Measurements from ENCODE around the gene IGFL3. TPM values are rescaled to one million over a fixed set of nuclear protein-coding genes. Genes with fewer than 3 reads are reported as not detected.

The IGFL3 gene
- total RNA-seq (2011; cell fraction: chromatin; rRNA removed; ENCODE audit: low replicate concordance) = not detected in 2 replicates
- total RNA-seq (2011; cell fraction: nucleolus; rRNA removed) = not detected in 2 replicates
- total RNA-seq (2011; cell fraction: nucleoplasm; rRNA removed) = not detected in 2 replicates
- not detected in 2 replicates for total RNA-seq (2014; rRNA removed)
- total RNA-seq (2014; rRNA removed; fragmentation: Illumina TruSeq; extraction: Trizol) = not detected in 2 replicates
- not detected in 2 replicates for total RNA-seq (2015; rRNA removed; fragmentation: Illumina TruSeq; extraction: Trizol)
- not detected in 2 replicates for total RNA-seq (2021)
- polyA plus RNA-seq (2011; rRNA removed) = not detected in 2 replicates
- not detected in 2 replicates for polyA plus RNA-seq (2011; cell fraction: cytosol; rRNA removed)
- polyA plus RNA-seq (2011; cell fraction: nucleus; rRNA removed) = not detected in 2 replicates
- not detected in 2 replicates for polyA plus RNA-seq (2012)
- not detected in 2 replicates for polyA plus RNA-seq (2014; fragmentation: Illumina TruSeq; extraction: Trizol)
- polyA plus RNA-seq (2014; fragmentation: Nextera tagmentation; extraction: Ambion mirVana) = not detected
- not detected in 2 replicates for polyA plus RNA-seq (2014; rRNA removed)
- not detected in 2 replicates for polyA minus RNA-seq (2011; rRNA and poly(A)+ RNA removed)
- polyA minus RNA-seq (2011; cell fraction: cytosol; rRNA and poly(A)+ RNA removed) = not detected in 2 replicates
- polyA minus RNA-seq (2011; cell fraction: nucleus; rRNA and poly(A)+ RNA removed) = not detected in 2 replicates
- Bru-seq, nascent RNA = not detected
- not detected for BruChase-seq, experiment 1, labeled RNA remaining after a 2-hour chase
- BruChase-seq, experiment 2, labeled RNA remaining after a 6-hour chase = not detected
- long read RNA-seq, experiment 1 = 0 reads
- long read RNA-seq, experiment 2 = 0 reads
- long read RNA-seq, experiment 3 = 0 reads

GRCh38 chr19:46124638-46125115 lies at the start of gene IGFL3:
IGFL3 (minus strand) TSS chr19:46124688; CDS start chr19:46124649, 39 bp downstream.
- FAIRE-seq (no peak), DNase-seq (ENCODE audit: extremely low read depth in 1 of 4, low spot score in 3 of 4) (no peak), ATAC-seq (no peak)
- ChIA-PET CTCF (ENCODE audit: low intra/inter-chr PET ratio) (no interaction called here), POLR2A (interaction anchor here (1.2 kb wide), 1 partner anchor 16 kb away, joined by 4 read pairs; no protein-coding TSS in a partner anchor)
- no peak within 1 kb of the TSS for H3K4me2 ChIP-seq (ENCODE audit: insufficient read depth, low read length)
- WGBS (ENCODE audit: insufficient coverage, low coverage, missing lambda C conversion rate) = 3% methylated on average over 5 of the region's 5 CpGs
- no TSS peak for BruUV-seq (replicated peaks)
- no peaks in the 10 kb centered on the region for H3K79me2 ChIP-seq (ENCODE audit: control insufficient read depth, insufficient read depth, low read length)
- H4K20me1 ChIP-seq (replicated peaks; ENCODE audit: control insufficient read depth, insufficient read depth, low read length) = no peaks in the 10 kb centered on the region
- no peaks in the 10 kb centered on the region for H3K9me1 ChIP-seq (ENCODE audit: control insufficient read depth, insufficient read depth, low read length)
- H2AFZ ChIP-seq (ENCODE audit: low read depth, low read length) = no peak within 1 kb of the TSS
- H3K27me3 ChIP-seq (ENCODE audit: control insufficient read depth in 2 of 2, insufficient read depth in 2 of 2, low read length in 2 of 2) = peaks cover 8 to 15% of the 10 kb centered on the region in 2 experiments; a peak in 3 of 5 replicates
- no peaks in the 10 kb centered on the region for H3K36me3 ChIP-seq (ENCODE audit: control insufficient read depth, insufficient read depth, low read length)
- H3K27ac ChIP-seq (ENCODE audit: extremely low read depth, low read depth, low read length) = no peak within 1 kb of the TSS
- in situ Hi-C loops (cut with MboI) (no loop called here), intact Hi-C loops (cut with micrococcal nuclease) (no loop called here)
- no peaks in the 10 kb centered on the region for H3K4me1 ChIP-seq (replicated peaks in 1 of 2; ENCODE audit: control insufficient read depth in 2 of 2, insufficient read depth in 2 of 2, low read length in 2 of 2)
- H3K4me3 ChIP-seq = no peak within 1 kb of the TSS
- H3K9me3 ChIP-seq (replicated peaks; ENCODE audit: control insufficient read depth, insufficient read depth, low read depth, low read length) = no peaks in the 10 kb centered on the region
- no peak within 1 kb of the TSS for H3K9ac ChIP-seq (ENCODE audit: insufficient read depth in 1 of 2, low read depth in 2 of 2, low read length in 2 of 2)
- TF ChIP-seq ZBTB49 (CRISPR knock-in tag; IDR thresholded peaks at IDR 0.05; ENCODE audit: borderline replicate concordance) = no peak
- no peak for TF ChIP-seq CREB1 (IDR thresholded peaks at IDR 0.05)
- no peak for TF ChIP-seq CREB1 (CRISPR knock-in tag; IDR thresholded peaks at IDR 0.05)
- TF ChIP-seq PHB2 (IDR thresholded peaks at IDR 0.05; ENCODE audit: low read depth) = no peak
- TF ChIP-seq EP300 (IDR thresholded peaks at IDR 0.05; ENCODE audit: low read length) = no peak
- no peak for TF ChIP-seq PYGO2 (tag; IDR thresholded peaks at IDR 0.05)
- TF ChIP-seq NFE2 (IDR thresholded peaks at IDR 0.05; ENCODE audit: low read depth) = no peak
- TF ChIP-seq CEBPB (tag; IDR thresholded peaks at IDR 0.05) = no peak
- TF ChIP-seq, protein P1, sequence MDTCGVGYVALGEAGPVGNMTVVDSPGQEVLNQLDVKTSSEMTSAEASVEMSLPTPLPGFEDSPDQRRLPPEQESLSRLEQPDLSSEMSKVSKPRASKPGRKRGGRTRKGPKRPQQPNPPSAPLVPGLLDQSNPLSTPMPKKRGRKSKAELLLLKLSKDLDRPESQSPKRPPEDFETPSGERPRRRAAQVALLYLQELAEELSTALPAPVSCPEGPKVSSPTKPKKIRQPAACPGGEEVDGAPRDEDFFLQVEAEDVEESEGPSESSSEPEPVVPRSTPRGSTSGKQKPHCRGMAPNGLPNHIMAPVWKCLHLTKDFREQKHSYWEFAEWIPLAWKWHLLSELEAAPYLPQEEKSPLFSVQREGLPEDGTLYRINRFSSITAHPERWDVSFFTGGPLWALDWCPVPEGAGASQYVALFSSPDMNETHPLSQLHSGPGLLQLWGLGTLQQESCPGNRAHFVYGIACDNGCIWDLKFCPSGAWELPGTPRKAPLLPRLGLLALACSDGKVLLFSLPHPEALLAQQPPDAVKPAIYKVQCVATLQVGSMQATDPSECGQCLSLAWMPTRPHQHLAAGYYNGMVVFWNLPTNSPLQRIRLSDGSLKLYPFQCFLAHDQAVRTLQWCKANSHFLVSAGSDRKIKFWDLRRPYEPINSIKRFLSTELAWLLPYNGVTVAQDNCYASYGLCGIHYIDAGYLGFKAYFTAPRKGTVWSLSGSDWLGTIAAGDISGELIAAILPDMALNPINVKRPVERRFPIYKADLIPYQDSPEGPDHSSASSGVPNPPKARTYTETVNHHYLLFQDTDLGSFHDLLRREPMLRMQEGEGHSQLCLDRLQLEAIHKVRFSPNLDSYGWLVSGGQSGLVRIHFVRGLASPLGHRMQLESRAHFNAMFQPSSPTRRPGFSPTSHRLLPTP (IDR thresholded peaks at IDR 0.05; ENCODE audit: borderline replicate concordance, extremely low read depth, insufficient read length) = no peak
- TF ChIP-seq SRSF3 (IDR thresholded peaks at IDR 0.05; ENCODE audit: insufficient read depth, low read length) = no peak
- TF ChIP-seq GTF2F1 (IDR thresholded peaks at IDR 0.05; ENCODE audit: low read depth, low read length) = no peak
- TF ChIP-seq IFI16 (CRISPR knock-in tag; IDR thresholded peaks at IDR 0.05) = no peak
- no peak for TF ChIP-seq ZNF324 (CRISPR knock-in tag; IDR thresholded peaks at IDR 0.05)
- no peak for TF ChIP-seq KLF13 (tag; IDR thresholded peaks at IDR 0.05; ENCODE audit: borderline replicate concordance, low read depth)
- TF ChIP-seq HDAC3 (IDR thresholded peaks at IDR 0.05; ENCODE audit: borderline replicate concordance, partially characterized antibody) = no peak
- TF ChIP-seq RFX7 (CRISPR knock-in tag; IDR thresholded peaks at IDR 0.05) = no peak

All from K562 (cell line).